Aortic smooth muscle cell (primary cell): Measurements from ENCODE around the gene QSOX2. TPM values are rescaled to one million over a fixed set of nuclear protein-coding genes. Genes with fewer than 3 reads are reported as not detected.

Experiments used
- total RNA-seq: library from RNA; depleted of rRNA; stranded (reverse); fragments of >200 nt; gene quantifications from 2 replicates; pipeline ENCODE4 v1.2.3, GENCODE V29; 2014

The QSOX2 gene
- 8.6 and 9.9 TPM in 2 replicates for total RNA-seq

GRCh38 chr9:136245219-136246150 lies at the start of gene QSOX2:
Gene QSOX2 (minus strand): TSS chr9:136245812. CDS start chr9:136245803, 9 bp downstream.

GRCh38 chr9:136204838-136205706 lies 40.5 kb downstream of the QSOX2 start, which contains the start of gene LHX3:
Gene LHX3 (minus strand): TSS chr9:136205128. CDS start chr9:136205012, 116 bp downstream.

Other genes starting within 250 kb of the QSOX2 start
- 29.2 TPM in 2 replicates for gene NACC2, start 150.5 kb downstream of the QSOX2 start, total RNA-seq
- 38.2 and 42.3 TPM in 2 replicates for gene TMEM250, start 126.9 kb downstream of the QSOX2 start, total RNA-seq
- not detected in 2 replicates for gene LHX3, start 40.7 kb downstream of the QSOX2 start, total RNA-seq
- gene CCDC187, start 58.3 kb upstream of the QSOX2 start, total RNA-seq: under 0.01 TPM in 2 replicates
- 41.7 and 50.7 TPM in 2 replicates for gene GPSM1, start 81.7 kb upstream of the QSOX2 start, total RNA-seq
- 9.9 and 16.5 TPM in 2 replicates for gene DNLZ, start 117.9 kb upstream of the QSOX2 start, total RNA-seq
- gene CARD9, start 127.9 kb upstream of the QSOX2 start, total RNA-seq: 2.6 and 4.1 TPM in 2 replicates
- 4.9 and 6.5 TPM in 2 replicates for gene SNAPC4, start 154.4 kb upstream of the QSOX2 start, total RNA-seq
- gene ENTR1, start 164.8 kb upstream of the QSOX2 start, total RNA-seq: 22.9 and 24.6 TPM in 2 replicates
- 31.4 and 37.7 TPM in 2 replicates for gene PMPCA, start 164.8 kb upstream of the QSOX2 start, total RNA-seq
- 5.2 and 5.3 TPM in 2 replicates for gene INPP5E, start 194.0 kb upstream of the QSOX2 start, total RNA-seq
- 18.2 and 24.9 TPM in 2 replicates for gene SEC16A, start 237.2 kb upstream of the QSOX2 start, total RNA-seq